ENCODE data around the gene MAP1LC3B2.

MAP1LC3B2 gene

GRCh38 chr12:116578051-116578450 lies 18.9 kb downstream of the MAP1LC3B2 start:
- TF ChIP-seq CTCF (IDR thresholded peaks at IDR 0.05; ENCODE audit: low read depth, low read length): no peak
- H3K4me3 ChIP-seq (replicated peaks in 1 of 2; ENCODE audit: low read depth in 2 of 2, low read length in 2 of 2): no peak overlapping the region
- no peak for DNase-seq (ENCODE audit: low read depth in 2 of 2)

GRCh38 chr12:116582610-116583009 lies 23.4 kb downstream of the MAP1LC3B2 start:
- H3K4me3 ChIP-seq (replicated peaks in 1 of 2; ENCODE audit: low read depth in 2 of 2, low read length in 2 of 2): no peak overlapping the region
- peak; percentile 66 to 95 for DNase-seq (ENCODE audit: low read depth in 2 of 2)
- TF ChIP-seq CTCF (IDR thresholded peaks at IDR 0.05; ENCODE audit: low read depth, low read length): no peak

GRCh38 chr12:116583129-116583694 lies 24.0 kb downstream of the MAP1LC3B2 start:
- DNase-seq (ENCODE audit: low read depth in 2 of 2): no peak
- no peak overlapping the region for H3K4me3 ChIP-seq (replicated peaks in 1 of 2; ENCODE audit: low read depth in 2 of 2, low read length in 2 of 2)
- TF ChIP-seq CTCF (IDR thresholded peaks at IDR 0.05; ENCODE audit: low read depth, low read length): no peak

- TF ChIP-seq CTCF (IDR thresholded peaks at IDR 0.05; ENCODE audit: low read depth, low read length): no peak
- DNase-seq (ENCODE audit: low read depth in 2 of 2): no peak
- no peak overlapping the region for H3K4me3 ChIP-seq (replicated peaks in 1 of 2; ENCODE audit: low read depth in 2 of 2, low read length in 2 of 2)
Observed at GRCh38 chr12:116587270-116587669, 28.1 kb downstream of the MAP1LC3B2 start.

GRCh38 chr12:116588390-116589028 lies 29.3 kb downstream of the MAP1LC3B2 start:
- no peak for DNase-seq (ENCODE audit: low read depth in 2 of 2)
- no peak for TF ChIP-seq CTCF (IDR thresholded peaks at IDR 0.05; ENCODE audit: low read depth, low read length)

GRCh38 chr12:116589581-116589980 lies 30.4 kb downstream of the MAP1LC3B2 start:
- no peak for DNase-seq (ENCODE audit: low read depth in 2 of 2)
- TF ChIP-seq CTCF (IDR thresholded peaks at IDR 0.05; ENCODE audit: low read depth, low read length): no peak
- no peak overlapping the region for H3K4me3 ChIP-seq (replicated peaks in 1 of 2; ENCODE audit: low read depth in 2 of 2, low read length in 2 of 2)

More at GRCh38 chr12:116588390-116589028, 29.3 kb downstream of the MAP1LC3B2 start:
- H3K4me3 ChIP-seq (replicated peaks in 1 of 2; ENCODE audit: low read depth in 2 of 2, low read length in 2 of 2): no peak overlapping the region

All from cardiac fibroblast (primary cell).